ENCODE data around the gene RAD23A.
"Not testable (repeated sequence)": the region's sequence is repeated elsewhere in the genome, so short reads cannot be mapped to it uniquely, and the experiment has no call there.

The RAD23A gene

GRCh38 chr19:12955996-12956395, 10.3 kb downstream of the RAD23A start:
- DNase-seq, result no peak

- DNase-seq, result peak; percentile 90
These were observed 11.1 kb downstream of the RAD23A start, which contains the start of gene GADD45GIP1 for GRCh38 chr19:12956446-12957388. Gene GADD45GIP1 (minus strand): TSS chr19:12957223. CDS start chr19:12957212, 11 bp downstream.

DNA sequence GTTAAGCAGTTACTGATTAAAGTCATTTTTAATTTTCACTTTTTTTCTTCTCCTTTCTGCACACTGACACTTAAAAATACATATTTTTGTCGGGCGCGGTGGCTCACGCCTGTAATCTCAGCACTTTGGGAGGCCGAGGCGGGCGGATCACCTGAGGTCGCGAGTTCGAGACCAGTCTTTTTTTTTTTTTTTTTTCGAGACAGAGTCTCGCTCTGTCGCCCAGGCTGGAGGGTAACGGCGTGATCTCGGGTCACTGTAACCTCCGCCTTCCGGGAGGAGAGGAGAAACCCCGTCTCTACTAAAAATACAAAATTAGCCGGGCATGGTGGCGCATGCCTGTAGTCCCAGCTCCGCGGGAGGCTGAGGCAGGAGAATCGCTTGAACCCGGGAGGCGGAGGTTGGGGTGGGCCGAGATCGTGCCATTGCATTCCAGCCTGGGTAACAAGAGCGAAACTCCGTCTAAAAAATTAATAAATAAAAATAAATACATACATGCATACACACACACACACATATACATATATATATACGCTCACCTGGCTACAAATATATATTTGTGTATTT, 11.8 kb downstream of the RAD23A start:
- not testable (repeated sequence) for DNase-seq

GRCh38 chr19:12959481-12959880, 13.8 kb downstream of the RAD23A start:
- no peak for DNase-seq

DNA sequence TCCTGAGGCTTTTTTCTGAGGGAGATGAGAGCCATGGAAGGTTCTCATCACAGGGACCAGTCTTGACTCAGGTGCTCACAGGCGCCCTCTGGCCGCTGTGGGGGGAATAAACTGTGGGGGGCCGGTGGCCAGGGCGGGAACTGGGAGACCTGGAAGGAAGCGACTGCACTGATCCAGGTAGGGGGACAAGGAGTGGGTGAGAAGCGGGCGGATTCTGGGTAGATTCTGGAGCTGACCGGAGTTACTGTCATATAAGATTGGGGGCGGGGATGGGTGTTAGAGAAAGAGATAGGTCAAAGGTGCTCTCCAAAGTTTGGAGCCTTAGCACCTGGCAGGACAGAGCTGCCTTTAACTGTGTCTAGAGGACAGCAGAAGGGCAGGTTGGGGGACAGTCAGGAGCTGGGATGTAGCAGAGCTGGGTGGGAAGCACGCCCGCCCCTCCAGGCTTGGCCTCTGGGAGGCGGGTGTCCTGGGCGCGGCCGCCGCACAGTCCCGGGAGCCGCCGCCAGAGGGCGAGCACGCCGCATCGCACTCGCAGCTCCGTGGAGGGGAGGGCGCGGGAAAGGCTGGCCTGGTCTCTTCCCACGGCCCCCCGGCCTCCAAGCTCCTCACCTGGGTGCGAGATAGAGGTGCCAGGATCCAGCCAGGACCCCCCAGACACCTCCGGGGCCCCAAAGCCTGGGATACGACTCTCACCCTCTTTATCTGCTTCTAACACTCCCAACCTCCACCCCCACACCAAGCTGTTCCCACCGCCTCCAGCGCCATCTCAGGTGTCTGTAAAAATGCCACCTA, 19.6 kb downstream of the RAD23A start:
- DNase-seq, result peak; percentile 81

GRCh38 chr19:12965812-12966135, 20.1 kb downstream of the RAD23A start:
- no peak for DNase-seq

DNA sequence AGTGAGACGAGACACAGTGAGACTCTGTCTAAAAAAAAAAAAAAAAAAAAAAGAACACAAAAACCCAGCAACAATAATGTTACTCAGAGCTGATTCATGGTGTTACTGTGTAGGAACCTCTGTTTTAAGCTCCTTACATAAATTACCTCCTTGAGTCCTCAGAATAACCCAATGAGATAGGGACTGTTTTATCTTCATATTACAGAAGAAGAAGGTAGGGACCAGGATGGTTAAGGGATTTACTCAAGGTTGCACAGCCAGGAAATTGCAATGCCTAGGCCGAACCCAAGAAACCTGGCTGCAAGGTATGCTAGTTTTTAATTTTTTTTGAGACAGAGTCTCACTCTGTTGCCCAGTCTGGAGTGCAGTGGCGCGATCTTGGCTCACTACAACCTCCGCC, 22.2 kb downstream of the RAD23A start:
- DNase-seq, result no peak

DNA sequence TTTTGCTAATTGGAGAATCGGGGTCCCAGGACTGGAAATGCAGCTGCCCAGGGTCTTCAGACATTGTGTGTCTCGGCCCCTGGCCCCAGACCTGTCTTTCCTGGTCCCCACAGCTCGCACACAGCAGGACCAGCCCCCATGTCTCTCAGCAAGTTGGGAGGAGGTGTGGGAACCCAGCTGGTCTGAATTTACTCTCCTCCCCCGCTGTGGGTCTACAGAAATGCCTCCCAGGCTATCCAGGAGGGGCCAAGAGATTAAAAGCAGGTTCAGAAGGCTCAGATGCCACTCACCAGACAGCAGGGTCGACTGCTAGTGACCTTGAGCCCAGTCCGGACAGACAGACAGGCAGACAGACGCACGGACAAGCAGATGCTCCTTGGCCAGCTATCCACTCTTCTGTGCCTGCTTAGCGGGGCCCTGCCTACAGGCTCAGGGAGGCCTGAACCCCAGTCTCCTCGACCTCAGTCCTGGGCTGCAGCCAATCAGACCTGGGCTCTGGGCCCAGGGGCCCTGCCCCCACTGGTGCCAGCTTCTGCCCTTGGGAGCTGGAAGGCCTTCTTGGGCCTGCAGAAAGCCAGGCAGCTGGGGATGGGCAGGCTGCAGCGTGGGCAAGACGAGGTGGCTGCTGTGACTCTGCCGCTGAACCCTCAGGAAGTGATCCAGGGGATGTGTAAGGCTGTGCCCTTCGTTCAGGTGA, 23.8 kb downstream of the RAD23A start, which contains the start of gene DAND5:
DAND5 (plus strand) TSS at position 285 of the 697 bp plus-strand sequence; CDS start at position 370, 85 bp downstream.
- DNase-seq, result peak; percentile 60

DNA sequence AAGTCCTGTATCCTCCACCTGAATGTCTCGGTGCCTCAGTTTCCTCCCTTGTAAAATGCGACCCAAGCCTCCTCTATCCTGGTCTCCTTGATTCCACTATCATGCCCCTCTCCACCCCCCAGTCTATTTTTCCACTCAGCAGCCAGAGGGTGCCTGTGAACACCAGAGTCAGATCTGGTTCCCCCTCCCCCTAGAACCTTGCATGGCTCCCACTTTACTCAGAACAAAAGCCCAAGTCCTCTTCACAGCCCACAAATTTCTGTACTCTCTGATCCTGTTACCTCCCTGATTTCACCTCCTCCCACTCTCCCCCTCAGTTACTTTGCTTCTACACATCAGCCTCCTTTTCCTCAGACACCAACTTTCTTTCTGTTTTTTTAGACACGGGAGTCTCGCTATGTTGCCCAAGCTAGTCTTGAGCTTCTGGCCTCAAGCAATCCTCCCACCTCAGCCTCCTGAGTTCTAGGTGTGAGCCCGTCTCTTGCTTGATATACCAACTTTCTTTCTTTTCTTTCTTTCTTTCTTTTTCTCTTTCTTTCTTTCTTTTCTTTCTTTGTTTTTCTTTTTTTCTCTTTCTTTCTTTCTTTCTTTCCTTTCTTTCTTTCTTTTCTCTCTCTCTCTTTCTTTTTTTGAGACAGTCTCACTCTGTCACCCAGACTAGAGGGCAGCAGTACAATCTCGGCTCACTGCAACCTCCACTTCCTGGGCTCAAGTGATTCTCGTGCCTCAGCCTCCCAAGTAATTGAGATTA, 24.6 kb downstream of the RAD23A start:
- no peak for DNase-seq

GRCh38 chr19:12973236-12973635, 27.6 kb downstream of the RAD23A start:
- DNase-seq, result no peak

GRCh38 chr19:12974301-12975220, 28.9 kb downstream of the RAD23A start:
- peak; percentile 53 for DNase-seq

DNA sequence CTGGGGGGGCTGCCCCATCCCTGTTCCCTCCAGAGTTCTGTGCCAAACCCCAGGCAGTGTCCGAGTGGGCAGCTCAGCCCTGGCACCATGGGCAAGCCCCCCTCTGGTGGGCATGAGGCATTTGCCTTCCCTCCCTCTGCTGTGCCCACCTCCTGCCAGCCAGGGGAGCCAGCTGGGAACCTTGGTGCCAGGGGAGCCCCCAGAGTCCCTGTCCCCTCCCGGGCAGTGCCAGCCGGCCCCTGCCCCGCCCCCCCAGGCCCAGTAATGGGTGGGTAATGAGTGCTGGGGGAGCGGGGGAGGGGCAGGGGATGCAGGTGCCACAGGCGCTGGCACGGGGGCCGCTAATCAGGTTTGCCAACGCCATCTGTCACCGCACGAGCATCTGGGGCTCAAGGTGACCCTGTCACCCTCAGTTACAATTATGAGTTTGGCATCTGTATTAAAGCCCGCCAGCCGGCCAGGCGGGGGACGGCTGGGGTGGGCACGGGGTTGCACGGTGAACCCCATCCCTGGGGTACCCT, 29.6 kb downstream of the RAD23A start:
- DNase-seq, result no peak

- DNase-seq, result not testable (repeated sequence)
These were observed 30.4 kb downstream of the RAD23A start for GRCh38 chr19:12976109-12976508.

- DNase-seq, result no peak
These were observed 34.3 kb downstream of the RAD23A start for GRCh38 chr19:12979974-12980373.

GRCh38 chr19:12982648-12983047, 37.0 kb downstream of the RAD23A start:
- DNase-seq, result no peak

- DNase-seq, result no peak
These were observed 37.4 kb downstream of the RAD23A start for GRCh38 chr19:12983091-12983490.

- DNase-seq, result peak; percentile 85
These were observed 38.0 kb downstream of the RAD23A start for GRCh38 chr19:12983542-12984142.

DNA sequence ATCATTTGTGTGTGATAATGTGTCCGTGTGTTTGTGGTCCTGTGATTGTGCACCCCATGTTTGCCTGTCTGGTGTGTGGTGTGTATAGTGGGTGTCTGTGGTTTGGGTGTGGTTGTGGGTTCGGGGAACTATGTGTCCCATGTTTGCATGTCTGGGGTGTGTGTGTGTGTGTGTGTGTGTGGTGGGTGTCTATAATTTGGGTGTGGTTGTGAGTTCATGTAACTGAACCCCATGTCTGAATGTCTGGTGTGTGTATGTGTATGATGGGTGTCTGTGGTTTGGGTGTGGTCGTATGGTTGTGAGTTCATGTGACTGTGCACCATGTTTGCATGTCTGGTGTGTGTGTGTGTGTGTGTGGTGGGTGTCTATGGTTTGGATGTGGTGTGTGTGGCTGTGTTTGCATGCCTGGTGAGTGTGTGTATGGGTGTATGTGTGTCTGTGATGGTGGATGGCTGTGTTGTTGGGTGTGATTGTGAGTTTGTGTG, 38.5 kb downstream of the RAD23A start:
- DNase-seq, result no peak

GRCh38 chr19:12984683-12985048, 39.0 kb downstream of the RAD23A start:
- DNase-seq, result no peak
